GM18909 (cell line): ENCODE results near the gene CENPT.
"Not testable (repeated sequence)": the region's sequence is repeated elsewhere in the genome, so short reads cannot be mapped to it uniquely, and the experiment has no call there.

Source experiments
- ATAC-seq: cut with Tn5 transposase; IDR thresholded peaks from one replicate; pipeline ENCODE4 v1.9.1; 2021; ENCODE audit warnings: mild to moderate bottlenecking; ENCODE audit not compliant: unreplicated experiment, poor library complexity

Gene CENPT

GRCh38 chr16:67877064-67877463 is 29.6 kb upstream of the CENPT start:
- no peak for ATAC-seq

- no peak for ATAC-seq
Measured at GRCh38 chr16:67874372-67874771, 26.9 kb upstream of the CENPT start.

DNA sequence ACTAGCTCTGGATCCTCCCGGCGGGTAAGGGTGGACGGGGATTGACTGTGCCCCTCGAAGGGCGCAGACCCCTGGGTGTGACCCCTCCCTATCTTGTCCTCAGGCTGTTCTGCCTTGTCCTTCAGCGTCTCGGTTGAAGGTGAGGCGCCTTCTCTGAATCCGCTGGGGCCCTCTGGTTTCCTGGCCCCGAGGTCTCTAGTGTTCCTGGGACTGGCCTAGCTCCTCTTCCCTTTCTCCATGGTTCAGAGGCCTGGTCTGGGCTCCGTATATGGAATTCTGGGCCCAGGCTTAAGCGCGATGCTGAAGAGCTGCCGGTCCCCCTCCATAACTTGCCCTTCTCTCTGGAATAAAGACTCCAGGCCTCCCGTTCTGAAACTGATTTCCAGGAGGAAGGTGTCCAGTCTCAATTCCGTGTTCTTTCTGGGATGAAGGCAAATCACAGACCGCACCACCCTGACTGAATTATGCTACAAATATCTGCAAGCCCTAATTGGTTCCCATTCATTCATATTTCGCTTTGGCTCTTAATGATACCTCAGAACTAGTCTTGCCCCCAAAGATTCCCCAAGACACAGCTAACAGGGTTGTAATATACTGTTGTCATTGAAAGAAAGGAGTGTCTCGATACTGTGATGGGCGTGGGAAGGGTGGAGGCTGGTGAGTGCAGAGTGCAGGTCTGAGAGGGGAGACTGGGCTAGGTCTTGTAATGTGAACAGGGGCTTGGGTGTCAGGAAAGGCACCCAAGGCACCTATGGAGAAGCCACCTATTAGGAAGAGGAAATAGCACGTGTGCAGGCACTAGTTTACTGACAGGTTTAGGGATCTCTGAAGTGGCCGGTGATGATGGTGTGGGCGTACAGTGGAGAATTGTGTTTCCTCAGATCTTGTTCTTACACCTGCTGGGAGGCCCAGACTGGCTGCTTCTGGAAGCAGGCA is 26.2 kb upstream of the CENPT start:
- ATAC-seq, result peak; percentile 15

GRCh38 chr16:67872631-67873434 is 25.3 kb upstream of the CENPT start, which contains the start of gene EDC4:
EDC4 (plus strand) TSS chr16:67873052; CDS start chr16:67873262, 210 bp downstream.
- ATAC-seq, result peak; percentile 81

DNA sequence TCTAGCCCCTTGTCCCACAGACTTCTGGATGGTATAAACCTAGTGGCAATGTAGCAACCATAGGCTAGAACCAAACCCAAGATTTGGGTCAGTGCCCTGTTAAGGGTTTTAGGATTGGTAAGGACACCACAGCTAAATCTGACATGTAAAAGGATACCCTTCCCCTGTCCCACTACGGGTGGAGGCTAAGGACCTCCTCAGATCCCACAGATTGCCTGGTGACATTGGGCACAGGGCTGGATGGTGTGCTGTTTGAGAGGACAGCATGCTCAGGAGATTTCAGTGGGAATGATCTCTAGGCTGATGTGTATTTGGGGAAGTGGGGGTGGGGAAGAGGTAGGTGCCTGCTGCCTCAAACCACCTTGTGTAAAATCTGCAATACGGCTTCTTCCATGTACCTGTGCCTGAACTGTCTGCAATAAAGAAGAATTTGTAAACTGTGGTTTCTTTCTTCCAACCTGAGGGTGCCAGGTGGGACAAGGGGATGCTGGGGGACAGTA is 24.7 kb upstream of the CENPT start:
- no peak for ATAC-seq

- no peak for ATAC-seq
Measured at GRCh38 chr16:67871256-67871655, 23.8 kb upstream of the CENPT start.

GRCh38 chr16:67869653-67870052 is 22.2 kb upstream of the CENPT start:
- no peak for ATAC-seq

DNA sequence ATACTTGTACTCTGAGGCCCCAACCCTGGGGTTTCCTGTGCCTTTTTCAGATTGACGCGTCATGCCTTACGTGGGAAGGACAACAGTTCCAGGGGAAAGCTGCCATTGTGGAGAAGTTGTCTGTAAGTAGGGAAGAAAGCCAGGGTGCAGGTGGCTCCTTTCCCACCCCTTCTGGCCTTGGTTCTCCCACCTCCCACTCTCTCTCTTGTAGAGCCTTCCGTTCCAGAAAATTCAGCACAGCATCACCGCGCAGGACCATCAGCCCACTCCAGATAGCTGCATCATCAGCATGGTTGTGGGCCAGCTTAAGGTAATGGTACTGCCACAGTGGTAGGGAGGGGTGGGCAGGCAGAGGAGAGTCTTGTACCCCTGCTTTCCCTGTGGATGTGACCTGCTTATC is 20.8 kb upstream of the CENPT start:
- ATAC-seq, result no peak

GRCh38 chr16:67865318-67865717 is 17.8 kb upstream of the CENPT start:
- ATAC-seq, result no peak

GRCh38 chr16:67864594-67864993 is 17.1 kb upstream of the CENPT start:
- no peak for ATAC-seq

DNA sequence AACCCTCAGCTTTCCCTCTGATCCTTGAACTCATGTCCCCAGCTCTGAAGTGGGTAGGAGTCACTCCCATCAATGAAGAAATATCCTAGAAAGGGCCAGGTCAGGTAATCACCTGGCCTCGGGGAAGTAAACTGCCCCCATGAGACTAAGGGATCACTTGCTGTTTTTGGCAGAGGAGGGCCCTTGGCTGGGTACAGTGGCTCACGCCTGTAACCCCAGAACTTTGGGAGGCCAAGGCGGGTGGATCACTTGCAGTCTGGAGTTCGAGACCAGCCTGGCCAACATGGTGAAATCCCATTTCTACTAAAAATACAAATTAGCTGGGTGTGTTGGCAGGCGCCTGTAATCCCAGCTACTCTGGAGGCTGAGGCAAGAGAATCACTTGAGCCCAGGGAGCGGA is 16.6 kb upstream of the CENPT start:
- not testable (repeated sequence) for ATAC-seq

DNA sequence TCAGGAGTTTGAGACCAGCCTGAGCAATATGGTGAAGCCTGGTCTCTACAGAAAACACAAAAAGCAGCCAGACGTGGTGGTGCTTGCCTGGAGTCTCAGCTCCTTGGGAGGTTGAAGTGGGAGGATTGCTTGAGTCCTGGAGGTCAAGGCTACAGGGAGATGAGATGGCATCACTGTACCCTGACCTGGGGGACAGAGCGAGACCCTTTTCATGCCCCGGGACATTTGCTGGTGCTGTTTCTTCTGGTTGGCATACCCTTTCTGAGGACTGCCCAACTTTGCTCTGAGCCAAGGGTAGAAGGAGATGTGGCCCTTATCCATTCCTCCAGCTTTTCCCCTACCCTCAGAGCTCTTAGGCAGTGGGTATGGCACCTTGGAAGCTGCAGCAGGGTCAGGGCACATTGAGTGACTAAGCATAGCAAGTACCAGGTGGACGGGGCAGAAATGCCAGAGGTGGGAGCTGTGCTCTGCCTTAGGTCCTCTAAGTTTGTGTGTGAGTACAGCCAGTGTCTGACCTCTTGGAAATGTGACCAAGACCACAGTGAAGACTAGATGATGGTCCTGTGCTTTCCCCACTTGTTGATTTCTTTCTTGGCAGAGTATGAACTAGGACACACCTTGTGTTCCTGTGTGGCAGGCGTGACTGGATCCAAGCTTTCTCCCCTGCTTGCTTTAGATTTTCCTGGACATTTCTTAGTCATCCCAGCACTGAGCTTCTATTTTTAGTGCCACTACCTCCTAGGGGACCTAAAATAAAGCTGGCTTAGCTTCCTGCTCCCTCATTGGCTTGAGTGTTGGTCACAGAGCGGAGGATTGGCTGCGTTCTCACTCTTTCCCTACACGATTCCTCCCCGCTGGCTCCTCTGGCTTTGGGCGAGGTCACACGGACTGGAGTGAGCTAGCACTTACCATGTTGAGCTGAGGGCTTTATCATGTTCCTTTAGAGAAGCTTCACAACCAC is 15.4 kb upstream of the CENPT start:
- no peak for ATAC-seq

- no peak for ATAC-seq
Measured at GRCh38 chr16:67861877-67862276, 14.4 kb upstream of the CENPT start.

DNA sequence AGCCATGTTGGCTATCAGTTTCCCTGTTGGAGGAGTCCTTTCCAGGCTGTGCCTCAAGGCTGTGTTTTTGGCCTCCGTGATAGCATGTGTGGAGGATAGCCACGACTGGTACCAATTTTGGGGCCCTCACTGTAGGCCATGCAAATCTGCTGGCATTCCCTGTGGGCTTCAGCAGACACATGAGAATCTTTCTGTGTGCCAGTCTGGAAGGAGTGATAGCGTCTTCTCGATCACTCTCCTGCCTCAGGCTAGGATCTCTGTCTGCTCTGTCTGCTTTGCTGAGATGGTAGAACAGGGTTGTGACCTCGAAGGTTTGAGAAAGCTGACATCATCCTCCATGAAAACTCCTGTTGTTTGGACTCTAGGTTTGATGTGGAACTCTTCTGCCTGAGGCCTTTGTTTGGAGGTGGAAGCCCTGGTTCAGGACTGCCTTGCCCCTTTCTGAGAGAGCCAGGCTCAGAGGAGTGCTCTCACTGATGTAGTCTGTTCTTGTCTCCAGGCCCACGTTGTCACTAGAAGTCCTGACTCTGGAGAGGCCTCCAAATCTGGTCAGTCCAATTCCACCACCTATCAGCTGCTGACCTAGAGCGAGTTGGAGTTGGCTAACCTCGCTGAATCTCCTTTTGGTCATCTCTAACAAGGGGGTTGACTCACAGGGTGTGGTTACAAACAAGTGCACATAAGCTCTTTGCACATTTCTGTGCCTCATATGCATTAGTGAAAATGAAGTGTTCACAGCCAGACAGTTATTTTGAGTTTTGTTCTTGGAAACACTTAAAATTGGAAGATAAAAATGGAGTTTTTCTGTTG is 13.3 kb upstream of the CENPT start:
- no peak for ATAC-seq

DNA sequence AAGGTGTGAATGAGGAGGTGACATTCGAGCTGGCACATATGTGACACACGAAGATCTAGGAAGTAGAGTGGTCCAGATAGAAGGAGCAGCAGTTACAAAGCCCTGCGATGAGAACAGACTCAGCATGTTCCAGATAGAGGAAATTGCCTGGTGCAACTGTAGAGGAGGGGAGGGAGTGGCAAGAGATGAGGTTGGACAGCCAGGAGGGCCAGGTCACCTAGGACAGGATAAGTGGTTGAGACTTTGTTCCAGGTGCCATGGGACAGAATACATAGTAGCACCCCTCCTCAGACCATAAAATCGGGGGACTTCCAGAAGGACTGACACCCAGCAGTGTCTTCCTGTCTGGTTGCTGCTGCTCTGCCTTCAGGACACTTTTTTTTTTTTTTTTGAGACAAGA is 11.0 kb upstream of the CENPT start:
- no peak for ATAC-seq

- no peak for ATAC-seq
Measured at GRCh38 chr16:67857547-67858233, 10.2 kb upstream of the CENPT start.

DNA sequence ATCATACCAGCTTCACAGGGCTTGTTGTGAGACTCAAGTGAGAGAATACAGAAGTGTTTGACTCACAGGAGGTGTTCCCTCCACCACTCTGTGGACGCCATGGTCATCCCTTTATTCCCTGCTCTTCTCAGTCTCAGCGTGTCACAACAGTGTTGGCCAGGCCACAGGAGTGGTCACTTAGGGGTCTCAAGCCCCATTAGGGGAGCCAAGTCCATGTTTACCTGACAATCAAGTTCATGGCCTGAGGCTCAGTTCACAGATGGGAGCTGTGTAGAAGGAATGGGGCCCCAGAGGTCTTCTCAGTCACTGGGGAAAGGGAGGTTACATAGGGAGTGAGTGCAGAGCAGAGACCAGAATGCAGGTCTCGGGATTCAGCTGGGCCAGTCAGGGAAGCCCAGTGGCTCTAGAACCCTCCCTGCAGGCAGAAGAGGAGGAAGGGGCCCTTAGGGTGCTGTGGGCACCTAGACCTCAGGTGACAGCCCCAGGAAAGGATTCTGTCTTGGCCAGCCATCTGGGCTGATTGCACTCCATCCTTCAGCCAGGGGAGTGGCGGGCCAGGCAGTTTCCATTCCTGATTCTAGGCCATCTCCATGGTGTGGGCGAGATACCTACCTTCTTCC is 9.5 kb upstream of the CENPT start:
- no peak for ATAC-seq

- no peak for ATAC-seq
Measured at GRCh38 chr16:67855789-67856188, 8.3 kb upstream of the CENPT start.
